GM23338 (cell line): ENCODE results near the gene FNDC3A. TPM values are rescaled to one million over a fixed set of nuclear protein-coding genes. Genes with fewer than 3 reads are reported as not detected.

Experiments
- ATAC-seq: fragments of 200-7000 bp; cut with Tn5 transposase; 3 replicates; pipeline ENCODE4 v1.9.1; 2020
- DNase-seq: peaks from one replicate; pipeline ENCODE4 v3.0.0-alpha.2; 2015; ENCODE audit warnings: low spot score
- H2AFZ ChIP-seq: fragments of 200-600 bp; sonication (generic); 2 replicates; pipeline ENCODE4 v1.8.0; 2016; ENCODE audit warnings: antibody characterized with exemption, mild to moderate bottlenecking, moderate library complexity
- H3F3A ChIP-seq: fragments of 200-600 bp; sonication (generic); replicated peaks from 2 replicates; pipeline ENCODE4 v1.8.0; 2017; ENCODE audit warnings: antibody characterized with exemption, mixed run types, low read depth
- H3K27ac ChIP-seq: fragments of 200-600 bp; sonication (generic); 2 replicates; pipeline ENCODE4 v1.6.1; 2016; ENCODE audit warnings: low read depth
- H3K27me3 ChIP-seq: fragments of 200-600 bp; sonication (generic); 2 replicates; pipeline ENCODE4 v1.8.0; 2016; ENCODE audit warnings: mild to moderate bottlenecking, mixed run types, moderate library complexity; ENCODE audit not compliant: insufficient read depth
- H3K36me3 ChIP-seq: fragments of 200-600 bp; sonication (generic); 2 replicates; pipeline ENCODE4 v1.8.0; 2016; ENCODE audit warnings: mild to moderate bottlenecking; ENCODE audit not compliant: insufficient read depth
- H3K4me1 ChIP-seq: fragments of 200-600 bp; sonication (generic); 2 replicates; pipeline ENCODE4 v1.8.0; 2016; ENCODE audit warnings: mild to moderate bottlenecking, moderate library complexity; ENCODE audit not compliant: insufficient read depth
- H3K4me2 ChIP-seq: fragments of 200-600 bp; sonication (generic); 2 replicates; pipeline ENCODE4 v1.7.1; 2017; ENCODE audit warnings: mixed run types
- H3K4me3 ChIP-seq: fragments of 200-600 bp; sonication (generic); 2 replicates; pipeline ENCODE4 v1.6.1; 2016; ENCODE audit warnings: mixed run types
- H3K79me2 ChIP-seq: fragments of 200-600 bp; sonication (generic); replicated peaks from 2 replicates; pipeline ENCODE4 v1.8.0; 2017; ENCODE audit warnings: mild to moderate bottlenecking; ENCODE audit not compliant: insufficient read depth
- H3K9me2 ChIP-seq: fragments of 200-600 bp; sonication (generic); 2 replicates; pipeline ENCODE4 v1.8.0; 2017; ENCODE audit not compliant: insufficient read depth
- H4K20me1 ChIP-seq: fragments of 200-600 bp; sonication (generic); replicated peaks from 2 replicates; pipeline ENCODE4 v1.8.0; 2017; ENCODE audit warnings: mild to moderate bottlenecking; ENCODE audit not compliant: insufficient read depth
- H3K27ac Mint-ChIP-seq: 2 replicates; pipeline ENCODE4 v1.8.0; 2020; ENCODE audit warnings: inconsistent platforms, mild to moderate bottlenecking, moderate library complexity, mixed read lengths
- H3K27me3 Mint-ChIP-seq: 3 replicates; pipeline ENCODE4 v1.8.0; 2022; ENCODE audit warnings: low read depth, mild to moderate bottlenecking, moderate library complexity, mixed read lengths, inconsistent platforms; ENCODE audit not compliant: insufficient read depth, poor library complexity
- H3K36me3 Mint-ChIP-seq: 3 replicates; pipeline ENCODE4 v1.8.0; 2021; ENCODE audit warnings: low read depth, mild to moderate bottlenecking, inconsistent platforms, moderate library complexity, mixed read lengths
- H3K4me1 Mint-ChIP-seq: 3 replicates; pipeline ENCODE4 v1.8.0; 2020; ENCODE audit warnings: mild to moderate bottlenecking, inconsistent platforms, mixed read lengths
- H3K4me3 Mint-ChIP-seq: 3 replicates; pipeline ENCODE4 v1.8.0; 2021; ENCODE audit warnings: moderate library complexity, mild to moderate bottlenecking, inconsistent platforms, mixed read lengths
- H3K9me3 Mint-ChIP-seq: 3 replicates; pipeline ENCODE4 v1.8.0; 2020; ENCODE audit warnings: moderate library complexity, mild to moderate bottlenecking, inconsistent platforms, mixed read lengths
- CREB1 ChIP-seq: fragments of 250-450 bp; sonication (Bioruptor Pico); IDR thresholded peaks from 2 replicates; pipeline ENCODE4 v1.5.0; 2020; ENCODE audit warnings: low read depth, mild to moderate bottlenecking, moderate library complexity
- JUNB ChIP-seq: IDR thresholded peaks from one replicate; pipeline ENCODE4 v1.6.1; 2016; ENCODE audit warnings: antibody characterized with exemption; ENCODE audit not compliant: unreplicated experiment
- POLR2AphosphoS5 ChIP-seq: IDR thresholded peaks from 2 replicates; pipeline ENCODE4 v1.6.1; 2016; ENCODE audit warnings: antibody characterized with exemption, low read depth
- polyA plus RNA-seq: library from polyadenylated mRNA; unstranded; fragments of >200 nt; fragmentation: Nextera tagmentation; extraction: Ambion mirVana; gene quantifications from 2 replicates; pipeline ENCODE4 v1.2.1, GENCODE V29; 2016
- total RNA-seq: library from RNA; depleted of rRNA; stranded (reverse); fragments of >200 nt; shearing (Covaris generic); gene quantifications from 2 replicates; pipeline ENCODE4 v1.2.3, GENCODE V29; 2014
- TF ChIP-seq, protein P1 (sequence below): IDR thresholded peaks from 2 replicates; pipeline ENCODE4 v1.6.1; 2016; ENCODE audit warnings: antibody characterized with exemption
- TF ChIP-seq, protein P2 (sequence below), 2 experiments: fragments of 200-600 bp in 1 of 2; sonication (generic) in 1 of 2; conservative IDR thresholded peaks; 2 replicates each; pipeline versions ENCODE4 v1.5.1 to v1.6.1; 2016 to 2017; ENCODE audit warnings: antibody characterized with exemption in 2 of 2, low read depth in 2 of 2, mild to moderate bottlenecking in 2 of 2, moderate library complexity in 1 of 2

The FNDC3A gene
- total and polyA plus RNA-seq, 2 experiments from 2014 or later: 10.3 to 31.1 TPM

DNA sequence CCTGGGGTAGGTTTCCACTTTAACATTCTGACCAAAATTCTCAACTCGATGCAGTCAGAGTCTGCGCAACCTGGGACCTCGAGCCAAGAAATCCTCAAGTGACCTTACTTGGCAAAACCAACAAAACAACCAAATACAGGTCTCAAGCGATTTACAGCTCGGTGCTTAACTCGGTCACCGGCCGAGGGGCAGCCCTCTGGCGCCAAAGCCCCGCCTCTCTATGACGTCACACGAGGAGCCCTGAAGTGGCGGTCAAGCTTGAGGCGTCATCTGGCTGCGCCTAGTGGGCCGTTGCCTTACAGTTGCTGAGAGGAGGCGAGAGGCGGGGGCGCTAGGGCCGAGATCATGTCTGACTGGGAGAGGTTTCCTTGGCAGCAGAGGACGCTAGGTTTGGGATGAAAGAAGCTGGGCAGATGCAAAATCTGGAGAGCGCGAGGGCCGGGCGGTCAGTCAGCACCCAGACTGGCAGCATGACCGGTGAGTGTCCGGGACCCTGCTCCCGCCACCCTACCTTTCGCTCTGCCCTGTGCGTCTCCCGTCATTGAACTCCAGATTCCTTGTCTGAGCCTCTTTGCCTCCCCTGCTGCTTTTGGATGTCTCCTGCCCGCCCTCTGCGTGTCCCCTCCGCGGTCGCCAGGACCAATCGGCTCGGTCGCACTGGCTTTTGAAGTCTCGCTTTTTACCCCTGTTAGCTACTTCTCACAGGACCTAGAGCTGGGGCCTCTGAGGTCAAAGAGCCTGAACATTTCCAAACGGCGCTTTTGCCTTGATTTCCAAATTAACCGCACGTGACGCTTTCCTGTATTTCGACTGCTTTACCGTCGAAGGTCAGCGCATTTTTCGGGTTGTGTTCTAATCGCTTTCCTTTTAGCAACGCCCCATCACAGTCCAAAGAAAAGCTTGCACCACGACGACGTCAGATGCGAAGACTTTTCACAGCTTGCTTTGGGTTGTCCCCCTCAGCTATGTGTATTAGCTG lies 272.2 kb downstream of the FNDC3A start, which contains the start of gene CDADC1:
TSS of gene CDADC1 (plus strand) at position 283 of the 979 bp plus-strand sequence. CDS start at position 396, 113 bp downstream.
- Mint-ChIP-seq H3K4me1 (peaks cover 2% of the 10 kb centered on the region; the same call in 1 of the 3 replicates), H3K9me3 (no peaks in the 10 kb centered on the region), H3K27ac (peak within 1 kb of the TSS; percentile 96), H3K27me3 (peaks cover 9% of the 10 kb centered on the region), H3K4me3 (peak within 1 kb of the TSS; percentile 95), H3K36me3 (no peaks in the 10 kb centered on the region)
- H3K27me3 ChIP-seq: no peaks in the 10 kb centered on the region
- no peaks in the 10 kb centered on the region for H3K4me1 ChIP-seq
- no peaks in the 10 kb centered on the region for H3K36me3 ChIP-seq
- no peak within 1 kb of the TSS for H3K27ac ChIP-seq
- peak within 1 kb of the TSS; percentile 97 for H3K4me2 ChIP-seq
- peak; percentile 97 for ATAC-seq
- peak; percentile 99 for DNase-seq
- H2AFZ ChIP-seq: peak within 1 kb of the TSS; percentile 99
- no peaks in the 10 kb centered on the region for H3K9me2 ChIP-seq
- H3K4me3 ChIP-seq: peak within 1 kb of the TSS; percentile 76
- H3K79me2 ChIP-seq: no peaks in the 10 kb centered on the region
- TF ChIP-seq POLR2AphosphoS5: peak; percentile 81
- TF ChIP-seq CREB1 (CRISPR knock-in tag): peak; percentile 100
- TF ChIP-seq, protein P1, sequence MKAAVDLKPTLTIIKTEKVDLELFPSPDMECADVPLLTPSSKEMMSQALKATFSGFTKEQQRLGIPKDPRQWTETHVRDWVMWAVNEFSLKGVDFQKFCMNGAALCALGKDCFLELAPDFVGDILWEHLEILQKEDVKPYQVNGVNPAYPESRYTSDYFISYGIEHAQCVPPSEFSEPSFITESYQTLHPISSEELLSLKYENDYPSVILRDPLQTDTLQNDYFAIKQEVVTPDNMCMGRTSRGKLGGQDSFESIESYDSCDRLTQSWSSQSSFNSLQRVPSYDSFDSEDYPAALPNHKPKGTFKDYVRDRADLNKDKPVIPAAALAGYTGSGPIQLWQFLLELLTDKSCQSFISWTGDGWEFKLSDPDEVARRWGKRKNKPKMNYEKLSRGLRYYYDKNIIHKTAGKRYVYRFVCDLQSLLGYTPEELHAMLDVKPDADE: no peak
- TF ChIP-seq JUNB: no peak
- H3F3A ChIP-seq: peaks cover 6% of the 10 kb centered on the region; the same call in 1 of the 2 replicates
- no peaks in the 10 kb centered on the region for H4K20me1 ChIP-seq

DNA sequence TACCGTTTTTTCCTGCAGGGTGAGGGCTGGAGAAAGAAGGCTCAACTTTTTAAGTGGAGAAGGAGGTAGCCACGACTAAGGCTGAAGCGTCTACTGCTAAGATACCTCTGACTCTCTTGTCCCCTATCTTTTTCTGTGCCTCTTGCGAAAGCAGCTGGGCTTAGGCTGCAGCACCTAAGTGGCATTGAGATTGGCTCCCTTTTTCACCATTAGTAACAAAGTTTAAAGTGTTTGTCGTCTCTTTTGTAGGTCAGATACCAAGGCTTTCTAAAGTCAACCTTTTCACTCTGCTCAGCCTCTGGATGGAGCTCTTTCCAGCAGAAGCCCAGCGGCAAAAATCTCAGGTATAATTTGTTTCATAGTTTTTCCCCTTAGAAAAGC lies 272.9 kb downstream of the FNDC3A start:
- no peak overlapping the region for H3K27ac ChIP-seq
- ATAC-seq (peak; percentile 7), DNase-seq (no peak)
- Mint-ChIP-seq H3K4me1 (peaks cover 2% of the 10 kb centered on the region; the same call in 1 of the 3 replicates), H3K9me3 (no peaks in the 10 kb centered on the region), H3K27me3 (peaks cover 9% of the 10 kb centered on the region), H3K4me3 (peak overlapping the region; percentile 95), H3K27ac (0 out of 2 replicates have a peak overlapping the region, but pooled peaks have one; percentile 96), H3K36me3 (no peaks in the 10 kb centered on the region)
- no peaks in the 10 kb centered on the region for H3K4me1 ChIP-seq
- peaks cover 6% of the 10 kb centered on the region; the same call in 1 of the 2 replicates for H3F3A ChIP-seq
- H3K4me2 ChIP-seq: peak overlapping the region; percentile 97
- no peaks in the 10 kb centered on the region for H3K27me3 ChIP-seq
- TF ChIP-seq, protein P2, sequence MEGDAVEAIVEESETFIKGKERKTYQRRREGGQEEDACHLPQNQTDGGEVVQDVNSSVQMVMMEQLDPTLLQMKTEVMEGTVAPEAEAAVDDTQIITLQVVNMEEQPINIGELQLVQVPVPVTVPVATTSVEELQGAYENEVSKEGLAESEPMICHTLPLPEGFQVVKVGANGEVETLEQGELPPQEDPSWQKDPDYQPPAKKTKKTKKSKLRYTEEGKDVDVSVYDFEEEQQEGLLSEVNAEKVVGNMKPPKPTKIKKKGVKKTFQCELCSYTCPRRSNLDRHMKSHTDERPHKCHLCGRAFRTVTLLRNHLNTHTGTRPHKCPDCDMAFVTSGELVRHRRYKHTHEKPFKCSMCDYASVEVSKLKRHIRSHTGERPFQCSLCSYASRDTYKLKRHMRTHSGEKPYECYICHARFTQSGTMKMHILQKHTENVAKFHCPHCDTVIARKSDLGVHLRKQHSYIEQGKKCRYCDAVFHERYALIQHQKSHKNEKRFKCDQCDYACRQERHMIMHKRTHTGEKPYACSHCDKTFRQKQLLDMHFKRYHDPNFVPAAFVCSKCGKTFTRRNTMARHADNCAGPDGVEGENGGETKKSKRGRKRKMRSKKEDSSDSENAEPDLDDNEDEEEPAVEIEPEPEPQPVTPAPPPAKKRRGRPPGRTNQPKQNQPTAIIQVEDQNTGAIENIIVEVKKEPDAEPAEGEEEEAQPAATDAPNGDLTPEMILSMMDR (conservative IDR thresholded peaks at IDR 0.05; ENCODE audit: low read depth in 2 of 2): peak in 1 of 2 experiments; percentile 24; a peak in 2 of 4 replicates
- no peak for TF ChIP-seq JUNB
- TF ChIP-seq, protein P1: no peak
- peak overlapping the region; percentile 76 for H3K4me3 ChIP-seq
- no peaks in the 10 kb centered on the region for H3K36me3 ChIP-seq
- H2AFZ ChIP-seq: peak overlapping the region; percentile 99
- no peaks in the 10 kb centered on the region for H3K9me2 ChIP-seq
- no peaks in the 10 kb centered on the region for H4K20me1 ChIP-seq
- no peaks in the 10 kb centered on the region for H3K79me2 ChIP-seq
